Nephron (organoid): ENCODE data around the gene SEMA3E.

ENCODE experiments used
- H3K27ac Mint-ChIP-seq, 3 experiments: 2 replicates each; pipeline ENCODE4 v1.8.0; 2020; ENCODE audit warnings: mixed read lengths in 3 of 3, mild to moderate bottlenecking in 2 of 3, moderate library complexity in 1 of 3
- H3K27me3 Mint-ChIP-seq: 2 replicates; pipeline ENCODE4 v1.8.0; 2021; ENCODE audit warnings: low read depth, mild to moderate bottlenecking, moderate library complexity, mixed read lengths
- H3K36me3 Mint-ChIP-seq: 2 replicates; pipeline ENCODE4 v1.8.0; 2020; ENCODE audit warnings: low read depth, mixed read lengths
- H3K4me1 Mint-ChIP-seq: 2 replicates; pipeline ENCODE4 v1.8.0; 2020; ENCODE audit warnings: mixed read lengths
- H3K4me3 Mint-ChIP-seq, 3 experiments: 2 replicates each; pipeline ENCODE4 v1.8.0; 2020; ENCODE audit warnings: mild to moderate bottlenecking in 3 of 3, mixed read lengths in 3 of 3, moderate library complexity in 2 of 3
- H3K9me3 Mint-ChIP-seq: 2 replicates; pipeline ENCODE4 v1.8.0; 2020; ENCODE audit warnings: mixed read lengths
- TF ChIP-seq, protein P1 (sequence below), 3 experiments: fragments of 200-600 bp; sonication (generic); IDR thresholded peaks; one replicate each; pipeline ENCODE4 v1.5.0; 2021; ENCODE audit warnings: antibody characterized with exemption in 3 of 3; ENCODE audit not compliant: unreplicated experiment in 3 of 3

The SEMA3E gene

DNA sequence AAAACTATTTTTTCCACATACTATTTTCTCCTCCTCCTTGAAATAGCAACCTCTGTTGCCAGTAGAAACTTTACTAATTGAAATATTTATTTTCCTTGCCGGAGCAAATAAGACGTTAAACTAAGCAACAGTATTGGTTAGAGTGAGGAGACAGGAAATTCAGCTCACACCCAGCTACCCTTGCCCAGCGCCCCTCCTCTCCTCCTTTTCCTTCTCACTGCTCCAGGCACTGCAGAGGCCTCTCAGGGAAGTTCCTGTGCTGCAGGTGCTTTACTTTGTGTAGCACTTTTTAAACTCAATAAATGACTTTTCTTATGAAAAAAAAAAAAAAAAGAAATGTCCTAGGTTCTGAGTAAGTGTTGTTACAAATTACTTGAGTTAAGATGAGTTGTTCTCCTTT lies 134.0 kb downstream of the SEMA3E start:
- peaks cover 3% of the 10 kb centered on the region for H3K27me3 Mint-ChIP-seq
- peaks cover 14% of the 10 kb centered on the region for H3K4me1 Mint-ChIP-seq
- H3K4me3 Mint-ChIP-seq: no peak overlapping the region
- TF ChIP-seq, protein P1, sequence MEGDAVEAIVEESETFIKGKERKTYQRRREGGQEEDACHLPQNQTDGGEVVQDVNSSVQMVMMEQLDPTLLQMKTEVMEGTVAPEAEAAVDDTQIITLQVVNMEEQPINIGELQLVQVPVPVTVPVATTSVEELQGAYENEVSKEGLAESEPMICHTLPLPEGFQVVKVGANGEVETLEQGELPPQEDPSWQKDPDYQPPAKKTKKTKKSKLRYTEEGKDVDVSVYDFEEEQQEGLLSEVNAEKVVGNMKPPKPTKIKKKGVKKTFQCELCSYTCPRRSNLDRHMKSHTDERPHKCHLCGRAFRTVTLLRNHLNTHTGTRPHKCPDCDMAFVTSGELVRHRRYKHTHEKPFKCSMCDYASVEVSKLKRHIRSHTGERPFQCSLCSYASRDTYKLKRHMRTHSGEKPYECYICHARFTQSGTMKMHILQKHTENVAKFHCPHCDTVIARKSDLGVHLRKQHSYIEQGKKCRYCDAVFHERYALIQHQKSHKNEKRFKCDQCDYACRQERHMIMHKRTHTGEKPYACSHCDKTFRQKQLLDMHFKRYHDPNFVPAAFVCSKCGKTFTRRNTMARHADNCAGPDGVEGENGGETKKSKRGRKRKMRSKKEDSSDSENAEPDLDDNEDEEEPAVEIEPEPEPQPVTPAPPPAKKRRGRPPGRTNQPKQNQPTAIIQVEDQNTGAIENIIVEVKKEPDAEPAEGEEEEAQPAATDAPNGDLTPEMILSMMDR (IDR thresholded peaks at IDR 0.05; ENCODE audit: unreplicated experiment in 3 of 3): no peak
- no peak overlapping the region for H3K27ac Mint-ChIP-seq
- no peaks in the 10 kb centered on the region for H3K36me3 Mint-ChIP-seq
- no peaks in the 10 kb centered on the region for H3K9me3 Mint-ChIP-seq

DNA sequence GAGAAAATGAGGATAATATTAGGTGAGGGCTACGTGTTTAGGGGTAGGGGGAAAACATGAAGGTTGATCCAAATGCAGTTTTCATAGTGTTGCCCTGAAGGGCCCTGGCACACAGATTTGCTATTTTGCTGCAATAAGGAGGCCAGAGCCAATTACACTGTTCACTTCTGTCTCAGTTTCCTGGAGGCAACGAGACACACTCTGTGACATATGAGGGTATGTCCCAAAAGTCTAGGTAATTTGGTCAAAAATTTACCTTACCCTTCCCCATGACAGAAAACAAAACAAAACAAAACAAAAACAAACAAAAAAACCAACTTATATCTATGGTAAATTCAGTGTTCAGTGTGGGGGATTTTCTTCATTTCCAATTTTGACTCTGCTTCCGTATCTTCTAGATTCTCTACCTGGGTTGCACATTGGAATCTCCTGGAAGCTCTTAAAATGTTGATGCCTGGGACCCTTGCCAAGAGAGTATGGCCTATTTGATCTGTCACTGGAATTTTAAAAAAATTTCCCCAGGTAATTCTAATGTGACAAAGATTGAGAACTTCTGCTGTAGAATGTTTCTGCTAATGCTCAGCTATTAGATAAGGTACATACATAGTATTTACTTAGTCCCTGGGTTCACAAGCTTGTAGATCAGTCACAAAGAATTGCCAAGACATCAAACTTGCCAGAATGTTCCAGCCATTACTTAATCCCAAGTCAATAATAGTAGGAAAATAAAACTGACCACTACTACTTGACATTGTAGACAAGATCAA lies 139.5 kb downstream of the SEMA3E start:
- H3K36me3 Mint-ChIP-seq: no peaks in the 10 kb centered on the region
- no peak overlapping the region for H3K27ac Mint-ChIP-seq
- H3K27me3 Mint-ChIP-seq: no peaks in the 10 kb centered on the region
- TF ChIP-seq, protein P1 (IDR thresholded peaks at IDR 0.05; ENCODE audit: unreplicated experiment in 3 of 3): no peak
- H3K9me3 Mint-ChIP-seq: no peaks in the 10 kb centered on the region
- no peaks in the 10 kb centered on the region for H3K4me1 Mint-ChIP-seq
- no peak overlapping the region for H3K4me3 Mint-ChIP-seq

DNA sequence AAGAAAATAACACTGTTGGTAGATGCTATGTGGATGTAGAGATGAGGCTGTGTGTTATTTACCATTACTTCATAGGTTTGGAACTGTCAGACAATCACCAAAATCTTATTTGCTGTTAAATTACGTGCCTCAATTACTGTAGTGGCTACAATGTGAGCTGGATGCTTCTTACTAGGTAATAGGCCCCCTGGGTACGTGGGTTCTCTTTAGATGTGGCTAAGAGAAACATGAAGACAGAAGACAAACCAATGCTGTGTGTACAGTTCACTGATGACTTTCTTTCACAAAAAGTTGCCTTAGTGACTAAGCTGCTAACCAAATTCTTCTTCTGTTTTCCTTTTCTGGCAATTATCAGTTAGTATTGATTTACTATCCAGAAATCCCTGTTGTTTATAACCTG lies 144.6 kb downstream of the SEMA3E start:
- Mint-ChIP-seq H3K4me3 (no peak overlapping the region), H3K27me3 (no peaks in the 10 kb centered on the region), H3K27ac (no peak overlapping the region), H3K36me3 (no peaks in the 10 kb centered on the region), H3K4me1 (no peaks in the 10 kb centered on the region), H3K9me3 (no peaks in the 10 kb centered on the region)
- TF ChIP-seq, protein P1 (IDR thresholded peaks at IDR 0.05; ENCODE audit: unreplicated experiment in 3 of 3): no peak

DNA sequence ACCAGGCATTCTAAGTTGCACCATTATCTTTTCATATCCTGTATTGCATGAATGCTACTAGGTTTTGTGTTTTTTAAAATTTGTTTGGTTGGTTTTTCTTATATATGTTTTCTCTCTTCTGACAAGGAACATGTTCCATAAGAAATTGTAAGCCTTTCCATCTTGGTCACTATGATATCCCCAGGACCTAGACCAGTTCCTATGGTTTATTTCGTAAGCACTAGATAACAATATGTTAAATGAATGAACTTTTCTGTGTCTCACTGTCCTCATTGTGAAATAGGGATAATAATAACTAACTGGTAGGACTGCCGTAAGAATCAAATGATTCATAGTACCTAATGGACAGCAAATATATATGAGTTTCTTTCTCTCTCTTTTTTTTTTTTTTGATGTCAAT lies 146.3 kb downstream of the SEMA3E start:
- no peak overlapping the region for H3K4me3 Mint-ChIP-seq
- no peaks in the 10 kb centered on the region for H3K27me3 Mint-ChIP-seq
- H3K27ac Mint-ChIP-seq: no peak overlapping the region
- no peaks in the 10 kb centered on the region for H3K9me3 Mint-ChIP-seq
- no peaks in the 10 kb centered on the region for H3K4me1 Mint-ChIP-seq
- no peaks in the 10 kb centered on the region for H3K36me3 Mint-ChIP-seq
- TF ChIP-seq, protein P1 (IDR thresholded peaks at IDR 0.05; ENCODE audit: unreplicated experiment in 3 of 3): no peak

- Mint-ChIP-seq H3K9me3 (no peaks in the 10 kb centered on the region), H3K36me3 (no peaks in the 10 kb centered on the region), H3K4me1 (no peaks in the 10 kb centered on the region), H3K27me3 (no peaks in the 10 kb centered on the region), H3K4me3 (no peak overlapping the region), H3K27ac (no peak overlapping the region)
- TF ChIP-seq, protein P1 (IDR thresholded peaks at IDR 0.05; ENCODE audit: unreplicated experiment in 3 of 3): no peak
Observed at GRCh38 chr7:83494683-83495082, 154.3 kb downstream of the SEMA3E start.

GRCh38 chr7:83492802-83493201 lies 156.1 kb downstream of the SEMA3E start:
- Mint-ChIP-seq H3K4me1 (no peaks in the 10 kb centered on the region), H3K4me3 (no peak overlapping the region)
- TF ChIP-seq, protein P1 (IDR thresholded peaks at IDR 0.05; ENCODE audit: unreplicated experiment in 3 of 3): no peak

More at GRCh38 chr7:83492802-83493201, 156.1 kb downstream of the SEMA3E start:
- Mint-ChIP-seq H3K27ac (no peak overlapping the region), H3K27me3 (no peaks in the 10 kb centered on the region), H3K36me3 (no peaks in the 10 kb centered on the region), H3K9me3 (no peaks in the 10 kb centered on the region)
